ENCODE results near the gene KRTAP20-3.

The KRTAP20-3 gene

DNA sequence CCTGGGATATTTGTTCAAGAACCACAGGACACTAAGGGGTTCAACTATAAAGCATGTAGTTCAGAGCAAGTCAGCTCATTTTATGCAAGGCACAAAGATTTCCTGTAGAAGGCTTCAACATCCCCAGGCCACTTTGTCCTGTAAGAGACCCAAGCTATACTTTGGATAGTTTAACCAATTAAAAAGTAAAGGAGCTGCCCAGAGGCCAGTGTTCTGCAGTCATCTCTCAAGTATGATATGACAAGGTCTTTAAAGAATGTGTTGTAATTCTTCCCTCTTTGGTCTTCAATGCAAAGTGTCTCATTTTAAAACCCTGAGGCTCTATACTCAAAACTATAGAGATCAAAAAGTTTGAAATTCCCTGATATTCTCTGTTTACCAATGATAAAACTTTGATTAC lies 34.1 kb downstream of the KRTAP20-3 start:
- DNase-seq (ENCODE audit: extremely low spot score, insufficient read length, low read depth) (no peak), FAIRE-seq (no peak)

- no peak for DNase-seq (ENCODE audit: extremely low spot score, insufficient read length, low read depth)
- no peak for FAIRE-seq
These were observed 37.9 kb downstream of the KRTAP20-3 start for GRCh38 chr21:30680586-30680985.

GRCh38 chr21:30684506-30684905 lies 41.8 kb downstream of the KRTAP20-3 start:
- FAIRE-seq (no peak), DNase-seq (ENCODE audit: extremely low spot score, insufficient read length, low read depth) (no peak)

DNA sequence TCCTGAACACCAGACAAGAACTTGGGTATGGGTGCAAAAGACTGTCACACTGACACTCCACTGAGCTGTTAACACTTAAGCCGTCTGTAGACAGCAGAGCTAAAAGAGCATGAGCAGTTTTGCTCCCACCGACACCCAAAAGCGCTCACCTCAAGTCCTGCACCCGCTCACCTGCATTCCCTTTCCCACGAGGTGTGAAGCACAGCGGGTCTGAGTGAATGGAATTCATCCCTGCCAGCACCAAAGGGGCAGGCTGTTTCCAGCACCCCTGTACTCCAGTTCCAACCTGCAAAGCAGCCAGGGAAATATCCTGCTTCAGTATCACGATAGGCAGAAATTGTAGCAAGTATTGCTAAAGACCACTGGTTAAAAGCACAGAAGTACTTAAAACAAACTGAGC lies 47.2 kb downstream of the KRTAP20-3 start:
- no peak for FAIRE-seq
- no peak for DNase-seq (ENCODE audit: extremely low spot score, insufficient read length, low read depth)

All from GM18507 (cell line).